ENCODE data around the gene COL11A1. TPM values are rescaled to one million over a fixed set of nuclear protein-coding genes. Genes with fewer than 3 reads are reported as not detected.

The COL11A1 gene
- polyA plus RNA-seq, 1 donor from 2014 or later: 4.6 TPM

- H3K36me3 ChIP-seq (ENCODE audit: insufficient read depth, low read length): no peaks in the 10 kb centered on the region
- no peaks in the 10 kb centered on the region for H4K20me1 ChIP-seq (ENCODE audit: insufficient read depth)
- no peaks in the 10 kb centered on the region for H3F3A ChIP-seq (ENCODE audit: insufficient read depth, low read length, poor library complexity, severe bottlenecking)
- H3K9ac ChIP-seq (ENCODE audit: low read length): no peak overlapping the region
- no peak overlapping the region for H3K27ac ChIP-seq (ENCODE audit: low read length)
- peaks cover 7% of the 10 kb centered on the region for H3K79me2 ChIP-seq (replicated peaks; ENCODE audit: insufficient read depth, low read length)
- TF ChIP-seq SMC3 (conservative IDR thresholded peaks at IDR 0.05; ENCODE audit: poor library complexity): no peak
- no peak for TF ChIP-seq MXI1 (conservative IDR thresholded peaks at IDR 0.05; ENCODE audit: poor library complexity, severe bottlenecking)
- no peak for TF ChIP-seq CTCF (IDR thresholded peaks at IDR 0.05; ENCODE audit: poor library complexity, severe bottlenecking)
- no peak for TF ChIP-seq RAD21 (conservative IDR thresholded peaks at IDR 0.05)
- TF ChIP-seq POLR2AphosphoS5 (IDR thresholded peaks at IDR 0.05): no peak
- TF ChIP-seq REST (IDR thresholded peaks at IDR 0.05; ENCODE audit: borderline replicate concordance): no peak
- TF ChIP-seq EP300 (conservative IDR thresholded peaks at IDR 0.05; ENCODE audit: poor library complexity, severe bottlenecking): no peak
- no peak for TF ChIP-seq EZH2 (IDR thresholded peaks at IDR 0.05; ENCODE audit: borderline replicate concordance, insufficient read depth, low read length, poor library complexity, severe bottlenecking)
- H2AFZ ChIP-seq (ENCODE audit: low read depth, low read length): no peak overlapping the region
- H3K4me2 ChIP-seq (ENCODE audit: low read length): no peak overlapping the region
- H3K27me3 ChIP-seq (ENCODE audit: insufficient read depth, low read depth, low read length): no peaks in the 10 kb centered on the region
- H3K9me2 ChIP-seq (ENCODE audit: insufficient read depth, low read length): no peaks in the 10 kb centered on the region
- no peaks in the 10 kb centered on the region for H3K9me3 ChIP-seq (ENCODE audit: low read length)
- no peak overlapping the region for H3K4me3 ChIP-seq (ENCODE audit: low read length)
Measured at GRCh38 chr1:103084181-103084580, 24.1 kb downstream of the COL11A1 start.

GRCh38 chr1:103075316-103076000, 32.9 kb downstream of the COL11A1 start:
- Histone ChIP-seq H3K36me3 (ENCODE audit: insufficient read depth, low read length) (no peaks in the 10 kb centered on the region), H3K9me2 (ENCODE audit: insufficient read depth, low read length) (no peaks in the 10 kb centered on the region), H3K9me3 (ENCODE audit: low read length) (no peaks in the 10 kb centered on the region), H3K79me2 (replicated peaks; ENCODE audit: insufficient read depth, low read length) (no peaks in the 10 kb centered on the region), H3K27me3 (ENCODE audit: insufficient read depth, low read depth, low read length) (no peaks in the 10 kb centered on the region), H3K9ac (ENCODE audit: low read length) (no peak overlapping the region), H4K20me1 (ENCODE audit: insufficient read depth) (no peaks in the 10 kb centered on the region), H3K4me2 (ENCODE audit: low read length) (no peak overlapping the region), H2AFZ (ENCODE audit: low read depth, low read length) (no peak overlapping the region), H3F3A (ENCODE audit: insufficient read depth, low read length, poor library complexity, severe bottlenecking) (no peaks in the 10 kb centered on the region), H3K4me3 (ENCODE audit: low read length) (no peak overlapping the region), H3K27ac (ENCODE audit: low read length) (no peak overlapping the region)
- TF ChIP-seq RAD21 (conservative IDR thresholded peaks at IDR 0.05) (no peak), MXI1 (conservative IDR thresholded peaks at IDR 0.05; ENCODE audit: poor library complexity, severe bottlenecking) (no peak), EZH2 (IDR thresholded peaks at IDR 0.05; ENCODE audit: borderline replicate concordance, insufficient read depth, low read length, poor library complexity, severe bottlenecking) (no peak), SMC3 (conservative IDR thresholded peaks at IDR 0.05; ENCODE audit: poor library complexity) (no peak), POLR2AphosphoS5 (IDR thresholded peaks at IDR 0.05) (no peak), EP300 (conservative IDR thresholded peaks at IDR 0.05; ENCODE audit: poor library complexity, severe bottlenecking) (no peak), REST (IDR thresholded peaks at IDR 0.05; ENCODE audit: borderline replicate concordance) (no peak), TAF1 (IDR thresholded peaks at IDR 0.05; ENCODE audit: low read depth) (no peak), CTCF (IDR thresholded peaks at IDR 0.05; ENCODE audit: poor library complexity, severe bottlenecking) (no peak)

All from neural cell (in vitro differentiated cells).